Adrenal gland (tissue), 5 donors: Measurements from ENCODE around the gene MARK3.

Source experiments
- CTCF ChIP-seq, 6 experiments: fragments of 450-650 bp in 4 of 6; fragments of 200-600 bp in 2 of 6; sonication (generic) in 1 of 6; IDR thresholded peaks; 1 replicate in 5 of 6; 2 replicates in 1 of 6; pipeline versions ENCODE4 v1.5.1 to v1.8.0; 2016 to 2021; ENCODE audit warnings: antibody characterized with exemption in 6 of 6, mild to moderate bottlenecking in 2 of 6, moderate library complexity in 1 of 6
- POLR2A ChIP-seq, 2 donors: fragments of 450-650 bp; IDR thresholded peaks; one replicate each; pipeline ENCODE4 v1.6.1; 2017; ENCODE audit warnings: antibody characterized with exemption in 2 of 2, mild to moderate bottlenecking in 2 of 2, moderate library complexity in 1 of 2
- donor health status: DM: no; HTN: no; CAD: no.

- TF ChIP-seq CTCF (IDR thresholded peaks at IDR 0.05): no peak
- no peak for TF ChIP-seq POLR2A (IDR thresholded peaks at IDR 0.05)
These were observed 43.7 kb downstream of the MARK3 start for GRCh38 chr14:103428723-103429556.
